ENCODE data around the gene DAP.

The DAP gene

GRCh38 chr5:10690460-10691440 is 70.3 kb downstream of the DAP start:
- DNase-seq (ENCODE audit: low read depth in 2 of 2), result no peak

DNA sequence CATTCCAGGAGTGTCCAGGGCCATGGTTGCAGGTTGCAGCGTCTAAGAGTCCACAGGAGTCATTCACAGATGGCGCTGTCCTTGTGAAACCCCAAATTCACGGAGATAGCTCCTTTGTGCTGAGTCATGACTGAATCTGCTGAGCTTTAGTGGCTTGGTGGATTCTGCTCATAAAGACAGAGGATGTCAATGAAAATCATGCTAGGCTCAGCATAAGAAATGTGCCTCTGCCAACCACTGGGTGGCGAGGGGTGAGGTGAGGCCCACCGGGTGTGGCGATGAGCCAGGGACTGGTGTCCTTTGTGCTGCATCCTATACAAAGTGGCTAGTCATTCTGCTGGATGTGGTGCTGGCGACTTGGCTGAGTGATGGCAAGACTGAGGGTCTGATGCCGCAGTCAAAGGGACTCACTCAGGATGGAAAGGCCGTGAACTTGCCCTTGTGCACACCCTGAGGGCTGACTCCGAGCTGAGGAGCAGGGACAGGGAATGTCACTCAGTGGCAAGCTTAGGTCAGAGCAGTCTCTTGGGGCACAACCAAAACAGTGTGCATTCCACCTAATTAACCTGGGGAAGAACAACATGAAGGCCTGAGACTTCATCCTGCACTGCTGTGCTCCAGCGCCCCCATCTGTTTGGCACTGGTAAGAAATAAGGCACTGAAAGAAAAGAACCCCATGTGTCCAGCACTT is 71.5 kb downstream of the DAP start:
- DNase-seq (ENCODE audit: low read depth in 2 of 2), result peak; percentile 8 to 21

- no peak for DNase-seq (ENCODE audit: low read depth in 2 of 2)
Measured at GRCh38 chr5:10688651-10689171, 72.3 kb downstream of the DAP start.

DNA sequence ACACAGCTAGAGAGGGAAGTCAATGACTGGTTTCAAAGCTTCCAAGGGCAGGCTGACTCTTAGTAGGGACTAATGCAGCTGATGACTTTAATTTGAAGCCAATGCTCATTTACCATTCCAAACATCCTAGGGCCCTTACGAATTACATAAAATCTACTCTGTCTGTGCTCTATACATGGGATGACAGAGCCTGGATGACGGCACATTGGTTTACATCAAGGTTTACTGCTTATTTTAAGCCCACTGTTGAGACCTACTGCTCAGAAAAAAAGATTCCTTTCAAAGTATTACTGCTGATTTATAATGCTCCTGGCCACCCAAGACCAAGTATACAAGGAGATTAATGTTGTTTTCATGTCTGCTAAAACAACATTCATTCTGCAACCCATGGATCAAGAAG is 74.1 kb downstream of the DAP start:
- no peak for DNase-seq (ENCODE audit: low read depth in 2 of 2)

GRCh38 chr5:10685115-10685521 is 75.9 kb downstream of the DAP start:
- DNase-seq (ENCODE audit: low read depth in 2 of 2), result no peak

DNA sequence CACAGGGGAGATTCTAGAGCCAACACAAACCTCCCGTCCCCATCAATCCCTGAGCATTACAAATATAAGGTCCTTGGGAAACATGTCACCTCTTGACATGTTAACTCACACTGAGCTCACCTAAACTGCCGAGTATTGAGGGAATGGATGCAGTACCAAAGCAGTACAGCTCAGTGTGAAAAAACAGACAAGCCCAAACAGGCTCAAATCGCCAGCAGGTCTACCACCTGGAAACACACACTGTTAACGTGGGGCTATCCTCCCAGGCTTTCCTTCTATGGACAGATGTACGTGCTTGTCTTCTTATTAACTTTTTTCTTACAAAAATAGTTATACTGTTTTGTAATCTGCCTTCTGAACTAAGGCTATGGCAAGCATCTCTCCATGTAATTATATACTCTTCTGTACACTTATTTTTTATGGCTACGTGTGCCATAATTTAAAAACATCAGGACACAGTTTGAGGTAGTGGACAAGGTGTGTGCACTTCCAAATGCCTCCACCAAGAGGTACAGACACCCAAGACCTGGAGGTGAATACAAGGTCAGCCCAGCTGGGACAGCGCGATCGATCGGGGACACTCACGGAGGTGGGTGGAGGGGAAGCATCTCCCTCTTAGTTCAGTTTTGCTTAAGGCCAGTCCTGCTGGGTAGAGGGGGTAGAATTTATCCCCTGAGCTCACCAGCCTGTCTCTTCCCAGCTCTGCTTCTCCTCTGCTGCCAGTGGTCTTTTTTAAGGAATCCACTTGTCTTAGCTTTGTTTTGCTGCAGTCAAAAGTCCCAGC is 76.5 kb downstream of the DAP start:
- no peak for DNase-seq (ENCODE audit: low read depth in 2 of 2)

DNA sequence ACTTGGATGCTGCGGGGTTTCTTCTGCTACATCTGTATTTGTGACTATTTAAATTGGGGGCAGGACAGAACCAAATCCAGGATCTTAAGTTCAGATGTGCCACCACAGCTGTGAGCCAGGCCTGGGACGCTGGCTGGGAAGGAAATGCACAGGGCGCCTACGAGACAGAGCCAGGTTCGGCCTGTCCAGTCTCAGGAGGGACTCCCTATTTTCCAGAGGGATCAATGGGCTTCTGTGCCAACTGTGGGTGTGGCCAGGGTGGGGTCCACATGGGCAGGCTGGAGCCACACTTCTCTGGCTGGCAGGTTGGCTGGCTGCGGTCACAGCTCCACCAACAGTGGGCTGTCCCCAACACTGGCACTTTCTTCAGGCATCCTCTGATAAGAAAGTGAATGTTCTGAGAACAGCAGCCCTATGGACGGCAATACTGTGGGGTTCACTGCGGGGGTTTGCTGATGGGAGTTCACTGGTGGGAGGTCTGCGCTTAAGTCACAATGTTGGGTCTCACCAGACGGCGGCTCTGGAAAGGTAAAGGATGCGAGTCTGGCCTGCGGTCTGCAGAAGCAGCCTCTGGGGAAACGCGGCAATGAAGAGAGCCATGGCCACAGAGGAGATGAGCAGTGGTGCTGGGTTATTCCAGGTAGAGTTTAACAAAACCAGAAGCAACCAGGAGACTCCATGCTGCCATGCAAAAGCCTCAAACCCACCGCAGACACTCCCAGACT is 78.1 kb downstream of the DAP start:
- no peak for DNase-seq (ENCODE audit: low read depth in 2 of 2)

DNA sequence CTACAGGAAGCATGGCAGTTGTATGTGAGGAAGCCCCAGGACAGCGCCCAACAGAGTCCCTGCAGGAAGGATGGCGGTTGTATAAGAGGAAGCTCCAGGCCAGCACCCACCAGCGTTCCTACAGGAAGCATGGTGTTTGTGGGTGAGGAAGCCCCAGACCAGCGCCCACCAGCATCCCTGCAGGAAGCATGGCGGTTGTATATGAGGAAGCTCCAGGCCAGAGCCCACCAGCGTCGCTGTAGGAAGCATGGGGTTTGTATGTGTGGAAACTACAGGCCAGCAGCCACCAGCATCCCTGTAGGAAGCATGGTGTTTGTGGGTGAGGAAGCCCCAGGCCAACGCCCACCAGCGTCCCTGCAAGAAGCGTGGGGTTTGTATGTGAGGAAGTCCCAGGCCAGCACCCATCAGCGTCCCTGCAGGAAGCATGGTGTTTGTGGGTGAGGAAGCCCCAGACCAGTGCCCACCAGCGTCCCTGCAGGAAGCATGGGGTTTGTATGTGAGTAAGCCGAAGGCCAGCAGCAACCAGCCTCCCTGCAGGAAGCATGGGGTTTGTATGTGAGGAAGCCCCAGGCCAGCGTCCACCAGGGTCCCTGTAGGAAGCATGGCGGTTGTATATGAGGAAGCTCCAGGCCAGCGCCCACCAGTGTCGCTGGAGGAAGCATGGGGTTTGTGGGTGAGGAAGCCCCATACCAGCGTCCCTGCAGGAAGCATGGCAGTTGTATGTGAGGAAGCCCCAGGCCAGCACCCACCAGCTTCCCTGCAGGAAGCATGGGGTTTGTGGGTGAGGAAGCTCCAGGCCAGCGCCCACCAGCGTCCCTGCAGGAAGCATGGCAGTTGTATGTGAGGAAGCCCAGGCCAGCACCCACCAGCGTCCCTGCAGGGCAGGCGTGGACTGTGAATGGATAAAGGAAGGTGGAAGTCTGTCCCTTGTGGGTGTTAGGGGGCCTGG is 79.0 kb downstream of the DAP start:
- DNase-seq (ENCODE audit: low read depth in 2 of 2), result no peak

DNA sequence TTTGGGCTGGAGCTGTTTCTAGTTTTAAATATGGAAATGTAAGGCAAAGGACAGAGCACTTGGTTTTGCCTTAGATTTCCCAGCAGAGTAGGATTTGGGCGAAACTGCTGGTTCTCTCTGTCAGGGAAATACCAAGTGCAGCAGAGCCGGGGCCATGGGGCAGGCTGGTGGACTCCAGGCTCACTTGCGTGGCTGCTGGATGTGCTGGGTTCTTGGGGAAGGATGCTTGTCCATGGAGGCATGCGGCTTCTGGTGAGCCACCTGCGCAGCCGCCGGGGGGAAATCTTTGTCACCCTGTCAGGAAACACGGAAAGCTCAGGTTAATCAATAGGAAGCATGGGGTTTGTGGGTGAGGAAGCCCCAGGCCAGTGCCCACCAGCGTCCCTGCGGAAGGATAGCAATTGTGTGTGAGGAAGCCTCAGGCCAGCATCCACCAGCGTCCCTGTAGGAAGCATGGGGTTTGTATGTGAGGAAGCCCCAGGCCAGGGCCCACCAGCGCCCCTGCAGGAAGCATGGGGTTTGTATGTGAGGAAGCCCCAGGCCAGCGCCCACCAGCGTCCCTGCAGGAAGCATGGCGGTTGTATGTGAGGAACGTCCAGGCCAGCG is 80.1 kb downstream of the DAP start:
- no peak for DNase-seq (ENCODE audit: low read depth in 2 of 2)

DNA sequence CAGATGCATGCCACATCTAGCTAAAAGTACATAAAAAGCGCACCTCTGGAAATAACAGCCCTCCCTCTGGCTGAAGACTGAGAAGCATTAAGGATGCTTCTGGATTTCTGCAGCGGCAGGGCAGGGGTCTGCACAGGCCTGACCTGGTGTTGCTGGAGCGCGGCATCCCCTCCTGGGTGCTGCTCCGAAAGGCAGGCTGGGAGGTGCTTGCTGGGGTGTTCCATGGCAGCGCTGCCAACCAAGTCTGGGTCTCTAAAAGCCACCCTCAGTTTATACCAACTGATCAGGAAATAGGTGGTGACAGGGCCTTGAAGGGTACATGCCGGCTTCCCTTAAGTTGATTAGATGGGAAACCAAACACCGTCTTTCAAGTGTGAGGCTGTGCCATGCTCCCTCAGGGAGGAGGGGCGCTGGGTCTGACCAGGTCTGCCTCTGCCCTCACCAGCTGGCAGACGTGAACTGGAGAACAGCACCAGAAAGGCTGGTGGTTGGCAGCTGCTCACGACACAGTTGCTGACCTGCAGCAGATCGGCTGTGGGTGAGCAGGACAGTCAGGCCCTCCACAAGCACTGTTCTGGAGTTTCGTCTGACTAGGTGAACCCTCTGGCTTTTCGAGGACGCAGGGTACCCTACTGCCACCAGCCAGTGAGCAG is 81.6 kb downstream of the DAP start:
- no peak for DNase-seq (ENCODE audit: low read depth in 2 of 2)

- no peak for DNase-seq (ENCODE audit: low read depth in 2 of 2)
Measured at GRCh38 chr5:10678244-10678643, 82.8 kb downstream of the DAP start.

DNA sequence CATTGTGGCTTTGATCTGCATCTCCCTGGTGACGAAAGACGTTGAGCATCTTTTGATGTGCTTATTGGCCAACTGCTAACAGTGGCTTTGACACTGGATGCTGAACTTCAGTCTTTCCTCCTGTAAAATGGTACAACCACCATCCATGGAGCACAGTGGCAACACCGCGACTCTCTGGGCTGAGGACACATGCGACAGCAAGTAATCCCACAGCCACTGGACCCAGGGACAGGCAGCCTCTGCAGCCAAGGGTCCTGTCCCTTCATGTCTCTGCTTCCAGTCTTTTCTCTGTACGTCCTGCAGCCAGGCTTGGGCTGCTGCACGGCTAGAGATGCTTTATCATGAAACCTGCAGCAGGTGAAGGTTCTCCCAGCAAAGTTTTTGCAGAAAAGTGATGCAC is 83.5 kb downstream of the DAP start:
- no peak for DNase-seq (ENCODE audit: low read depth in 2 of 2)

DNA sequence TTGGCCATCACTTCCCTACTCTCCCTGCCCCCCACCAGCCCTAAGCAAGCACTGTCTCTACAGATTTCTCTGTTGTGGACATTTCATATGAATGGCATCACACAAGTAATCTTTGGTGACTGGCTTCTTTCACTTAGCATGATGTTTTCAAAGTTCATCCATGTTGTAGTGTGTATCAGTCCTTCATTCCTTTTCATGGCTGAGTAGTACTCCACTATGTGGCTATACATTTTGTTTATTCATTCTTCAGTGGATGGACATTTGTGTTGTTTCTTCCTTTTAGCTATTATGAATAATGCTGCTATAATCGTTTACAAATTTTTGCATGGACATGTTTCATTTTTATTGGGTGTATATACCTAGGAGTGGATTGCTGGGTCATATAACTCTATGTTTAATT is 84.1 kb downstream of the DAP start:
- DNase-seq (ENCODE audit: low read depth in 2 of 2), result no peak

DNA sequence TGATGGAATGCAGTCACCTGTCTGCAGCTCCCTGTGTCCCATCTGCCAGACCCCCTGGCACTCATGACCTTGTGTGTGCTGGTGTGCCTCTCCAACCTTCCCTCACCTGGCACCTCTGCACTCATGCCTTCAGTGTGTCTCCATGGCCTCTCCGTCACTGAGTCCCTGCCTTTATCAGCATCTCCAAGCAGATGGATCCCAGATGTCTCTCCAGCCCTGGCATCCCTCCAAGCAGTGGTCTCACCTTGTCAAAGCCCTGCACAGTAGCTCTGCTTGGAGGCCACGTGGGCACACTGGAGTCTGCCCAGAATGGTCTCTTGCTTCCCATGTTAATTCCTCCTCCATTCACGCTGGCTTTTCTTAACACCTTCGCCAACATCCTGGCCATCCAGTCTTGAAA is 84.8 kb downstream of the DAP start:
- no peak for DNase-seq (ENCODE audit: low read depth in 2 of 2)

GRCh38 chr5:10675177-10675700 is 85.8 kb downstream of the DAP start:
- no peak for DNase-seq (ENCODE audit: low read depth in 2 of 2)

DNA sequence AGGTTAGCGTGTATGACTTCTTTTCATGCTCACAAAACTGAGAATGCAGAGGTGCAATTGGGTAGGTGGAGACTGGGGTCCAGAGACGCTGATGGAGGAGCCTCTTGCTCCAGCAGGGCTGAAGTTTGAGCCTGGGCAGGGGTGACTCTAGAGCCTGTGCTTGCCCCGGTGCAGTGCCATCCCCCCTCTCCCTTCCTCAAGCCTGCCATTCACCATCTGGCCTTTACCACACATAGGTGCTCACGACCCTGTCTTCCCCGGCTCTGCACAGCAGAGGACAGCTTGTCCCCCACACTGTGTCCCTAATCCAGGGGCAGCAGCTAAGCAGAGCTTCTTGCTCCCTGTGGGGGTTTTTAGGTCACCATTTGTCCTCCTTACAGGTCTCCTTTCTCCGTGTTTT is 86.5 kb downstream of the DAP start:
- DNase-seq (ENCODE audit: low read depth in 2 of 2), result no peak

DNA sequence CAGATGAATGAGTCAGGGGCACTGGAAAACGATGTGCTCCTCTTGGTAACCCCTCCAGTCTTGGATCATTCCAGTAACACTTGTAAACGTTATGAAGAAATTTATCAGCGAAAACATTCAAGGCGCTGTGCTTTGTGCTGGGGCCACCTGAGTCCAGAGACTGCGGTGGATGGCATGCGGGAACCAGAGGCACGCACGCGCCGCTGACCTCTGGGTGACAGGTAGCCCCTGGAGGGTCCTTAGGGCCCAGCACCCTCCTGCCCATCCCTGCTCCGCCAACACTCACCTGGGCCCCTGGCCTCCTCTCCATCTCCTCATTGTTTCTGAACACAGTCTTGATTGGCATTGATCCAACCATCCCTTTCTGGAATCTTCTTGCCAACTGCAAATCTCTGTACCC is 86.9 kb downstream of the DAP start:
- no peak for DNase-seq (ENCODE audit: low read depth in 2 of 2)

DNA sequence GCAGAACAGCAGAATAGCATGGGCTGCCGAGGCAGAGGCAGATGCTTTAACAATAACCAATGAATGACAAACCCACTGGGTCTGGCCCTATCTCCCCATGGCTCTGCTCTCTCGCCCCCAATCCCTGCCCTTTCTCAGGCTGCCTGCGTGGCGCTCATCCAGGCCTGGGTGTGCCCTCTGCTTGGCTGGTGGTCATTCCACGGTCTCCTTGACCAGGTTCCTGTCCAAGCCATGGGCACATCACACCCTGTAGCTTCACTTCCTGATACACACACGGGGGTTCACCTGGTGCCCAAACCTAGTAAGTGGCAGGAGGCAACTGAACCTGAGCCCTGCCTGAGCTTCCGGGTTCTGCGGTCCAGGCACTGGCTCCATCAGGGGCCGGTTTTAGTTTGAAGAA is 87.6 kb downstream of the DAP start:
- no peak for DNase-seq (ENCODE audit: low read depth in 2 of 2)

DNA sequence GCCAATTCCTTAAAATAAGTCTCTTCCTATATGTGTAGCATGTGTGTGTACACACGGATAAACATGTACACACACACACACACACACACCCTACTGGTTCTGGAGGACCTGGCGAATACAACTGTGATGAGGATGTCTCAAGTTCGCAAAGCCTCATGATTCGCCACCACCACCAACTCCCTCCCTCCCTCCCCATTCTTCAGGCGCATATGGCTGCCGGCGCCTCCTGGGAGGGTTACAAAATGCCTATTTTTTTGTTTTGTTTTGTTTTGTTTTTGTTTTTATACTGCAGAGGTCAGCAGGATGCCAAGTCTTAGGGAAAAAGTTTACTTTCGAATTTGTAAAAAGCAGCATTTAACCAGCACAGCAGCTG is 88.0 kb downstream of the DAP start:
- no peak for DNase-seq (ENCODE audit: low read depth in 2 of 2)

Measured in stimulated activated CD8-positive, alpha-beta memory T cell treated with anti-CD3 and anti-CD28 coated beads, Interleukin-2, amount 100 ng/mL, for 48 hours (primary cell).